GM13976 (cell line): ENCODE measurements around the gene XRCC5.

ENCODE experiments used
- DNase-seq: peaks from one replicate; pipeline ENCODE4 v3.0.0; 2012; ENCODE audit warnings: low spot score
- CTCF ChIP-seq: IDR thresholded peaks from 2 replicates; pipeline ENCODE4 v1.5.1; 2012; ENCODE audit warnings: borderline replicate concordance, mild to moderate bottlenecking; ENCODE audit not compliant: insufficient read depth; ENCODE audit errors: extremely low read depth, missing control alignments, control extremely low read depth
- in situ Hi-C: fragments of 300-500 bp; cut with MboI; formaldehyde crosslinking; loops from one replicate; pipeline ENCODE4 v1.12.0; 2022; ENCODE audit warnings: low sequenced_read_pairs, mixed read lengths, inconsistent platforms; ENCODE audit not compliant: unreplicated experiment

Gene XRCC5

GRCh38 chr2:216119146-216119545 lies 10.0 kb downstream of the XRCC5 start:
- DNase-seq = no peak
- in situ Hi-C loops = no loop called here
- no peak for TF ChIP-seq CTCF

GRCh38 chr2:216119986-216120385 lies 10.8 kb downstream of the XRCC5 start:
- DNase-seq = no peak
- no peak for TF ChIP-seq CTCF
- in situ Hi-C loops = no loop called here

- in situ Hi-C loops = no loop called here
- no peak for TF ChIP-seq CTCF
- DNase-seq = no peak
These were observed 12.1 kb downstream of the XRCC5 start for GRCh38 chr2:216121255-216121654.

- TF ChIP-seq CTCF = no peak
- in situ Hi-C loops = no loop called here
- no peak for DNase-seq
These were observed 17.8 kb downstream of the XRCC5 start for GRCh38 chr2:216126943-216127342.

- DNase-seq = no peak
- no peak for TF ChIP-seq CTCF
- in situ Hi-C loops = no loop called here
These were observed 21.3 kb downstream of the XRCC5 start for GRCh38 chr2:216130346-216130971.

- no peak for TF ChIP-seq CTCF
- DNase-seq = no peak
- in situ Hi-C loops = no loop called here
These were observed 22.2 kb downstream of the XRCC5 start for GRCh38 chr2:216131175-216131926.
